Transverse colon (tissue), 4 donors: ENCODE results near the gene FOXR1.

Source experiments
- CTCF ChIP-seq, 5 experiments: fragments of 200-600 bp in 3 of 5; fragments of 450-650 bp in 2 of 5; sonication (generic) in 3 of 5; IDR thresholded peaks; 1 replicate in 2 of 5; 2 replicates in 3 of 5; pipeline ENCODE4 v1.5.1; 2016 to 2017; ENCODE audit warnings: antibody characterized with exemption in 5 of 5, inconsistent platforms in 3 of 5, mild to moderate bottlenecking in 2 of 5, moderate library complexity in 1 of 5
- EP300 ChIP-seq: sonication (generic); formaldehyde crosslinking; IDR thresholded peaks from one replicate; pipeline ENCODE4 v1.6.1; 2017; ENCODE audit warnings: antibody characterized with exemption, low read depth
- POLR2A ChIP-seq: fragments of 450-650 bp; IDR thresholded peaks from one replicate; pipeline ENCODE4 v1.6.1; 2016; ENCODE audit warnings: antibody characterized with exemption, mild to moderate bottlenecking, moderate library complexity
- POLR2AphosphoS5 ChIP-seq, 3 donors: sonication (generic); formaldehyde crosslinking; IDR thresholded peaks; one replicate each; pipeline ENCODE4 v1.6.1; 2016; ENCODE audit warnings: antibody characterized with exemption in 3 of 3

- TF ChIP-seq CTCF (IDR thresholded peaks at IDR 0.05) (no peak), POLR2A (no peak), EP300 (no peak), POLR2AphosphoS5 (IDR thresholded peaks at IDR 0.05) (no peak)
Observed at GRCh38 chr11:118998388-118998717, 26.8 kb downstream of the FOXR1 start.
